Upper lobe of left lung (tissue), 6 donors: ENCODE data around the gene CUX1. TPM values are rescaled to one million over a fixed set of nuclear protein-coding genes. Genes with fewer than 3 reads are reported as not detected.
"Not testable (repeated sequence)": the region's sequence is repeated elsewhere in the genome, so short reads cannot be mapped to it uniquely, and the experiment has no call there.

Experiments
- ATAC-seq, 2 donors: fragments of 200-7000 bp; cut with Tn5 transposase; one replicate each; pipeline ENCODE4 v1.9.1; 2022; ENCODE audit warnings: mild to moderate bottlenecking in 2 of 2, moderate library complexity in 2 of 2; ENCODE audit not compliant: low FRiP score in 2 of 2
- DNase-seq, 2 donors: peaks; one replicate each; pipeline ENCODE4 v3.0.0-alpha.2; 2019 to 2020
- H3K27ac ChIP-seq, 4 donors: fragments of 200-600 bp; sonication (generic); one replicate each; pipeline ENCODE4 v1.5.1; 2016 to 2019
- H3K27me3 ChIP-seq, 4 donors: fragments of 200-600 bp; sonication (generic); one replicate each; pipeline ENCODE4 v1.5.1; 2017 to 2019
- H3K36me3 ChIP-seq, 4 donors: fragments of 200-600 bp; sonication (generic); one replicate each; pipeline ENCODE4 v1.5.1; 2016 to 2019
- H3K4me1 ChIP-seq, 4 donors: fragments of 200-600 bp; sonication (generic); one replicate each; pipeline ENCODE4 v1.5.1; 2018 to 2019
- H3K4me3 ChIP-seq, 4 donors: fragments of 200-600 bp; sonication (generic); one replicate each; pipeline ENCODE4 v1.5.1; 2017 to 2019; ENCODE audit warnings: mild to moderate bottlenecking in 2 of 4, moderate library complexity in 1 of 4
- H3K9me3 ChIP-seq, 4 donors: fragments of 200-600 bp; sonication (generic); one replicate each; pipeline ENCODE4 v1.5.1; 2018 to 2019
- CTCF ChIP-seq, 6 experiments: fragments of 450-650 bp in 4 of 6; fragments of 200-600 bp in 2 of 6; sonication (generic) in 2 of 6; IDR thresholded peaks; one replicate each; pipeline ENCODE4 v1.5.1; 2016 to 2019; ENCODE audit warnings: antibody characterized with exemption in 6 of 6
- EP300 ChIP-seq, 4 donors: sonication (generic); formaldehyde crosslinking; IDR thresholded peaks; one replicate each; pipeline ENCODE4 v1.5.1; 2017; ENCODE audit warnings: antibody characterized with exemption in 4 of 4, control low read depth in 2 of 4
- POLR2A ChIP-seq, 4 donors: fragments of 450-650 bp; IDR thresholded peaks; one replicate each; pipeline ENCODE4 v1.5.1; 2016 to 2017; ENCODE audit warnings: antibody characterized with exemption in 4 of 4, mild to moderate bottlenecking in 2 of 4
- POLR2AphosphoS5 ChIP-seq, 2 donors: sonication (generic); formaldehyde crosslinking; IDR thresholded peaks; one replicate each; pipeline ENCODE4 v1.5.1; 2017; ENCODE audit warnings: antibody characterized with exemption in 2 of 2
- WGBS, 2 donors: methylation state at CpG; one replicate each; pipeline ENCODE4 v1.1.5; 2017 to 2018; 5-methylcytosine and 5-hydroxymethylcytosine counted together
- total RNA-seq, 6 donors: library from RNA; depleted of rRNA in 4 of 6; stranded (reverse); fragments of >200 nt in 4 of 6; gene quantifications; one replicate each; pipeline versions ENCODE4 v1.1.0 to v1.2.1, GENCODE V29; 2016 to 2021
- donor health status: DM: no; HTN: no; CAD: no; lungs with moderate emphysema.
- donor health status: DM: no; HTN: yes; CAD: no; lungs with severe emphysema.

The CUX1 gene
- total RNA-seq, 6 donors from 2014 or later = 106 to 188 (median 115) TPM

DNA sequence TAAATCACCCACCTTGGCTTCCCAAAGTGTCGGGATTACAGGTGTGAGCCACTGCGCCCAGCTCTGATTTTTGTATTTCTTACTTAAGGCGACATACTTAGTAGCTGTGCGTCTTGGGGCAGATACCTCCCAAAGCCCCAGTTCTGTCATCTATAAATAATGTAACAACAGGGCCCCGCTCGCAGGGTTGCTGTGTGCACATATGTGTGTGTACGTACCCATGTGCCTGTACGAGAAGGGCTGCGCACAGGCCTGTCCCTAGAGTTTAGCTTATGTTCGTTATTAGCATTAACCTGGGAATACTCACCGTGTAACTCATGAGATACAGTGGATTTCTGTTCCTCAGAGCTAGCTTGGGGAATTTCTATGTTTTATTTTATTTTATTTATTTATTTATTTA is 103.6 kb downstream of the CUX1 start:
- WGBS, 2 donors = 93 to 97% methylated on average over 11 of the region's 11 CpGs
- TF ChIP-seq EP300 (IDR thresholded peaks at IDR 0.05) (no peak), POLR2AphosphoS5 (IDR thresholded peaks at IDR 0.05) (no peak), POLR2A (IDR thresholded peaks at IDR 0.05) (no peak), CTCF (IDR thresholded peaks at IDR 0.05) (no peak)

GRCh38 chr7:101921546-101922489 is 104.4 kb downstream of the CUX1 start:
- not testable (repeated sequence) for H3K9me3 ChIP-seq, H3K27me3 ChIP-seq, DNase-seq, H3K4me1 ChIP-seq, ATAC-seq, H3K4me3 ChIP-seq
- H3K27ac ChIP-seq = peak overlapping the region in 1 of 4 donors; percentile 8
- peaks cover 5 to 26% (median 17%) of the 10 kb centered on the region in 4 donors for H3K36me3 ChIP-seq
- 89 to 93% methylated on average over 14 of the region's 14 CpGs for WGBS, 2 donors

More for the DNA sequence above, 103.6 kb downstream of the CUX1 start:
- H3K4me3 ChIP-seq = no peak overlapping the region
- H3K27me3 ChIP-seq = no peaks in the 10 kb centered on the region
- no peak for ATAC-seq
- DNase-seq = no peak
- H3K36me3 ChIP-seq = peaks cover 5 to 34% (median 24%) of the 10 kb centered on the region in 4 donors
- H3K9me3 ChIP-seq = no peaks in the 10 kb centered on the region
- H3K27ac ChIP-seq = no peak overlapping the region
- H3K4me1 ChIP-seq = peaks cover 0 to 5% (median 4%) of the 10 kb centered on the region in 4 donors

DNA sequence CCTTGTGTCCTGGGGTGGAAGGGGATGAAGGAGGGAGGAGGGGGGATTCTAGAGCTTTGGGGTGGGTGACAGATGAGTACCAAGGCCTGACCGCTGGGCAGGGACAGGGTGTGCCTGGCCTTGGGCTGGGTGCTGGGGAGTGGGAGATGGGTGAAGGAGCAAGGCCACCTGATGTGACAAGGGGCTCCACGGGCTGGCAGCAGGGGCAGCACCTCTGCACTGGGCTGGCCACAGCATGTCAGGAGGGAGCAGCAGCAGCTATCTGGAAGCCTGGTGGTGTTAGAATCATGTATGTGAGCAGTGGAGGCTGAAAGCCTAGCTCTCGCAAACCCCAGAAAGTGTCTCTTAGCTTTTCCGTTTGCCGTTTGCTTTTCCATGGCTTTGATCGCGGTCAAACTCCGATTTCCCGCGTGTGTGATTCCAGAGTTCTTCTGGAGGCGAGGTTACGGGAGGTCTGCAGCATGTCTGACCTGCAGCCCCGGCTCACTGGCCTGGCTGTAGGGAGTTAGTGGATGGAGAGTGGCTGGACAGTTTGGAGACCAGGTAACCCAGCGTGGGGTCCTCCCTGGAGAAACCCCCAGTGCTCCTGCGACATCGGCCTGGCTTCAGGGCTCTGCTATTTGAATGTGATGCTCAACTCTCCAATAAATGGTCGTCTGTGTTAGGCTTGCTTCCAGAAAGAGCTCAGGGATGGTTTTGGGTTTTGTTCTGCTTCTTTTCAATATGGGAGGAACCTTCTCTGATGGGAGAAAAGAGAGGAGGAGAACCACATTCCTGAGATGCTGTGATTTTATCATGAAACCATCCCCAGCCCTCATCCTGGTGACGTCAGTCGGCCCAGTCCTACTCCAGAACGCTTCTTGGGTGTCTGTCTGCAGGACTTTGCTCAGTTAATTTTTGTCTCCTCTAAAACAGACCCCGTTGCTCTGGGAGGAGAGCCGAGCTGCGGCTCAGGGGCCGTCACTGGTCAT is 105.5 kb downstream of the CUX1 start:
- peaks cover 0 to 16% (median 8%) of the 10 kb centered on the region in 4 donors for H3K36me3 ChIP-seq
- peak in 1 of 2 donors; percentile 78 for ATAC-seq
- H3K27me3 ChIP-seq = no peaks in the 10 kb centered on the region
- H3K27ac ChIP-seq = peak overlapping the region; percentile 8 to 51 (median 36)
- no peak overlapping the region for H3K4me3 ChIP-seq
- no peaks in the 10 kb centered on the region for H3K9me3 ChIP-seq
- peaks cover 3 to 5% (median 4%) of the 10 kb centered on the region in 4 donors for H3K4me1 ChIP-seq
- TF ChIP-seq EP300 (IDR thresholded peaks at IDR 0.05) (no peak), POLR2A (IDR thresholded peaks at IDR 0.05) (no peak), POLR2AphosphoS5 (IDR thresholded peaks at IDR 0.05) (no peak), CTCF (IDR thresholded peaks at IDR 0.05) (no peak)
- DNase-seq = no peak
- WGBS, 2 donors = 90 to 94% methylated on average over 20 to 24 of the region's 24 CpGs

- DNase-seq (no peak), ATAC-seq (no peak)
- Histone ChIP-seq H3K4me3 (no peak overlapping the region), H3K27ac (no peak overlapping the region), H3K4me1 (peaks cover 3 to 9% (median 5%) of the 10 kb centered on the region in 4 donors), H3K36me3 (peaks cover 0 to 11% (median 2%) of the 10 kb centered on the region in 4 donors), H3K9me3 (no peaks in the 10 kb centered on the region), H3K27me3 (no peaks in the 10 kb centered on the region)
- WGBS, 2 donors = 92% methylated on average over 11 of the region's 11 CpGs
- no peak for TF ChIP-seq EP300 (IDR thresholded peaks at IDR 0.05)
- TF ChIP-seq POLR2AphosphoS5 (IDR thresholded peaks at IDR 0.05) = no peak
- TF ChIP-seq CTCF (IDR thresholded peaks at IDR 0.05) = no peak
- no peak for TF ChIP-seq POLR2A (IDR thresholded peaks at IDR 0.05)
These were observed 106.2 kb downstream of the CUX1 start for GRCh38 chr7:101923602-101923985.

DNA sequence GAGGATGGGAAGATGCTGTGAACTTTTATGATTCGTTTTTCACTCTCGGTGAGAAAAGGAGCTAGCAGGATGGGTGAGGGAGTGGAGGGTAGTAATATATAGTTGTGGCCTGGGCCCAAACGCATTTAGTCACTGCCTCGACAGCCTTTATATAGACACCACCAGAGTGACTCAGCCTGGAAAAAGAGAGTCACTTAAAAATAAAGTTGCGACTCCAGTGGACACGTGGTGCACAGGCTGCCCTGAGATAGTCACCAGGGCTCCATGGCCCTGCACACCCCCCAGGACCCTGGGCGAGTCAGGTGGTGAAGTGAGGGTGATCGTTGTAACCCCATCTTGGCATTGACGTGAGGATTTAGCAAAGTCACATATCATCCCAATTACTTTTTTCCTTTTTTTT is 106.7 kb downstream of the CUX1 start:
- no peaks in the 10 kb centered on the region for H3K27me3 ChIP-seq
- peaks cover 0 to 5% (median 0%) of the 10 kb centered on the region in 4 donors for H3K36me3 ChIP-seq
- ATAC-seq = peak in 1 of 2 donors; percentile 50
- DNase-seq = no peak
- no peak for TF ChIP-seq CTCF (IDR thresholded peaks at IDR 0.05)
- TF ChIP-seq POLR2A (IDR thresholded peaks at IDR 0.05) = no peak
- TF ChIP-seq POLR2AphosphoS5 (IDR thresholded peaks at IDR 0.05) = no peak
- no peak for TF ChIP-seq EP300 (IDR thresholded peaks at IDR 0.05)
- H3K4me3 ChIP-seq = no peak overlapping the region
- H3K4me1 ChIP-seq = peaks cover 3 to 9% (median 5%) of the 10 kb centered on the region in 4 donors
- H3K9me3 ChIP-seq = no peaks in the 10 kb centered on the region
- H3K27ac ChIP-seq = no peak overlapping the region
- 79 to 82% methylated on average over 9 of the region's 9 CpGs for WGBS, 2 donors
